ENCODE results near the gene SFXN5.

The SFXN5 gene

DNA sequence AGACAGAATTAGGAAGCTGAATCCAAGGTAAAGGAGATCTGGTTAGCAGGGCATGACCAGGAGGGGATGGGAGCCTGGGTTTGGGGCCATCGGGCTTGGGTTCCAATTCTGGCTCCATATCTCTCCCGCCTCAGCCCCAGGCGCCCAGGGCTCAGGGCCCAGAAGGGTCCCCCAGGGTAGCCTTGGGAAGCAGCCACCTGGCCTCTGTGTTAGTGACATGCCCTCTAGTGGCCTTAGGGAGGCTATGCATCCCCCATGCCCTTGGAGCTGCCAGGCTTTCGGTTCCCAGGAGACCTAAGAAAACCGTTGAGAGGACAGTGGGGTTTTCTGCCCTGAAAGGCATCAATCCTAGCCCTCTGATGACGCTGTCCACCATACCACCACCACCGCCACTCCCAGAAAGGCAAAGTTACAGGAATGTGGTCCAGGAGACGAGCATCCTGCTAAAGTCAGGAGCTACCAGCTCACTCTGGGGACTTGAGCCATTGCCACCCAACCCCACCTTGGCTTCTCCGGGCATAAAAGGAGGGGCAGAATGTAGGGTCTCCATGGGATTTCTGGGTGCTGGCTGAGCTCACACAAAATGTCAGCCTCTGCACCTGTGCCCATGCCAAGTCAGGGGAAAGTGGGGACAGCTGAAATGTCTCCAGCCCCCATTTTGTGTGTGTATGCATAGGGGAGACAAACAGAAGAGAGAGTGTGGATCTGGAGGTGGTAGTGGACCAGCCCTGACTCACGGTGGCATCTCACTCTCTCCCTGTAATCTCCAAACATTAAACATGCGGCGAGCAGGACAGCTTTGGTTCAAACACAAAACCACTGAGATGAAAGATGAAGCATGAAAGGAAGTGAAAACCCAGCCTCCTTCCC lies 97.7 kb downstream of the SFXN5 start:
- DNase-seq (ENCODE audit: extremely low read depth, low read depth): peak; percentile 12
- H3K4me3 ChIP-seq (replicated peaks; ENCODE audit: low read depth, low read length): no peak overlapping the region
- TF ChIP-seq, protein P1, sequence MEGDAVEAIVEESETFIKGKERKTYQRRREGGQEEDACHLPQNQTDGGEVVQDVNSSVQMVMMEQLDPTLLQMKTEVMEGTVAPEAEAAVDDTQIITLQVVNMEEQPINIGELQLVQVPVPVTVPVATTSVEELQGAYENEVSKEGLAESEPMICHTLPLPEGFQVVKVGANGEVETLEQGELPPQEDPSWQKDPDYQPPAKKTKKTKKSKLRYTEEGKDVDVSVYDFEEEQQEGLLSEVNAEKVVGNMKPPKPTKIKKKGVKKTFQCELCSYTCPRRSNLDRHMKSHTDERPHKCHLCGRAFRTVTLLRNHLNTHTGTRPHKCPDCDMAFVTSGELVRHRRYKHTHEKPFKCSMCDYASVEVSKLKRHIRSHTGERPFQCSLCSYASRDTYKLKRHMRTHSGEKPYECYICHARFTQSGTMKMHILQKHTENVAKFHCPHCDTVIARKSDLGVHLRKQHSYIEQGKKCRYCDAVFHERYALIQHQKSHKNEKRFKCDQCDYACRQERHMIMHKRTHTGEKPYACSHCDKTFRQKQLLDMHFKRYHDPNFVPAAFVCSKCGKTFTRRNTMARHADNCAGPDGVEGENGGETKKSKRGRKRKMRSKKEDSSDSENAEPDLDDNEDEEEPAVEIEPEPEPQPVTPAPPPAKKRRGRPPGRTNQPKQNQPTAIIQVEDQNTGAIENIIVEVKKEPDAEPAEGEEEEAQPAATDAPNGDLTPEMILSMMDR (IDR thresholded peaks at IDR 0.05; ENCODE audit: low read depth, low read length, missing control alignments): peak; percentile 91

GRCh38 chr2:72973137-72973535 lies 98.4 kb downstream of the SFXN5 start:
- H3K4me3 ChIP-seq (replicated peaks; ENCODE audit: low read depth, low read length): no peak overlapping the region
- TF ChIP-seq, protein P1 (IDR thresholded peaks at IDR 0.05; ENCODE audit: low read depth, low read length, missing control alignments): no peak
- no peak for DNase-seq (ENCODE audit: extremely low read depth, low read depth)

- TF ChIP-seq, protein P1 (IDR thresholded peaks at IDR 0.05; ENCODE audit: low read depth, low read length, missing control alignments): no peak
- no peak for DNase-seq (ENCODE audit: extremely low read depth, low read depth)
- no peak overlapping the region for H3K4me3 ChIP-seq (replicated peaks; ENCODE audit: low read depth, low read length)
These were observed 99.0 kb downstream of the SFXN5 start for GRCh38 chr2:72972352-72973136.

- DNase-seq (ENCODE audit: extremely low read depth, low read depth): no peak
- TF ChIP-seq, protein P1 (IDR thresholded peaks at IDR 0.05; ENCODE audit: low read depth, low read length, missing control alignments): no peak
These were observed 100.5 kb downstream of the SFXN5 start for GRCh38 chr2:72971036-72971435.

DNA sequence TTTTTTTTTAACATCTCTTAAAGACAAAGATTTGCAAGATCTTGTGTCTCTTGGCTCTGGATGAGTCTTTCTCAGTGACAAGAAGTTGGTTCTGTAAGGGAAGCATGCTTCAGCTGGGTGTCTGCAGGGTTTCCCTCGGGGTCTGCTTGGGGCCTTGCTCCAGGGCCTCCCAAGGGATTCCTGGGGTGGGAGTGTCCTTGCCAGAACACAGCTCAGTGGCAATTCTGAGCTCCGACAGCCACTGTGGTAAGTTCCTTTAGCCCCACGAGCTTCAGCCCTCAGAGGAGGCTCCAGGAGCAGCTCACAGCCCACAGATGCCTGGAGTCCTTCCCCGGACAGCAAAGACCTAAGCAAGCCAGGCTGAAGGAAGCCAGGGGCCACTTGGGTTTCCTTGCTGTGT lies 101.8 kb downstream of the SFXN5 start:
- TF ChIP-seq, protein P1 (IDR thresholded peaks at IDR 0.05; ENCODE audit: low read depth, low read length, missing control alignments): no peak
- DNase-seq (ENCODE audit: extremely low read depth, low read depth): no peak
- H3K4me3 ChIP-seq (replicated peaks; ENCODE audit: low read depth, low read length): no peak overlapping the region

More at GRCh38 chr2:72971036-72971435, 100.5 kb downstream of the SFXN5 start:
- no peak overlapping the region for H3K4me3 ChIP-seq (replicated peaks; ENCODE audit: low read depth, low read length)

DNA sequence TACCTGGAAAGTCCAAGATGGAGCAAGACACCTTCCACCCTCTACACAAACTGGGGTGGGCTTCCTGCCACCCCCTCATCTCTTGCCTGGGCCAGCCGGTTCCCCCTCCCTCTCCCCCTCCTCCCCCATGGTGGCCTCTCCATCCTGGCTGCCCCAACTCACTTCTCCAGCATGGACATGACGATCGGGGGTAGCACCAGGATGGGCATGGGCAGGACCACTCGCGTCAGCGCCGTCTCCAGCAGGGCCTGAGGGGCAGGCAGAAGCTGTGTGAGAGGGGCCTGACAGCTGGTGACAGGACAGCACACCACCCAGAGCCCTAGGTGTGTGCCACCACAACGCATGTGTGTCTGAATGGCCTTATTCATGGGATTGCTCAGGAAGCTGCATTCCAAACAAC lies 103.2 kb downstream of the SFXN5 start:
- TF ChIP-seq, protein P1 (IDR thresholded peaks at IDR 0.05; ENCODE audit: low read depth, low read length, missing control alignments): no peak
- no peak for DNase-seq (ENCODE audit: extremely low read depth, low read depth)
- H3K4me3 ChIP-seq (replicated peaks; ENCODE audit: low read depth, low read length): no peak overlapping the region

Data from HFF-Myc (cell line).